Measurements from ENCODE around the gene DCP1A. TPM values are rescaled to one million over a fixed set of nuclear protein-coding genes. Genes with fewer than 3 reads are reported as not detected.
"Not testable (repeated sequence)": the region's sequence is repeated elsewhere in the genome, so short reads cannot be mapped to it uniquely, and the experiment has no call there.

DCP1A gene
- total and polyA plus RNA-seq, 9 donors: 11.5 to 34.1 (median 25.1) TPM

DNA sequence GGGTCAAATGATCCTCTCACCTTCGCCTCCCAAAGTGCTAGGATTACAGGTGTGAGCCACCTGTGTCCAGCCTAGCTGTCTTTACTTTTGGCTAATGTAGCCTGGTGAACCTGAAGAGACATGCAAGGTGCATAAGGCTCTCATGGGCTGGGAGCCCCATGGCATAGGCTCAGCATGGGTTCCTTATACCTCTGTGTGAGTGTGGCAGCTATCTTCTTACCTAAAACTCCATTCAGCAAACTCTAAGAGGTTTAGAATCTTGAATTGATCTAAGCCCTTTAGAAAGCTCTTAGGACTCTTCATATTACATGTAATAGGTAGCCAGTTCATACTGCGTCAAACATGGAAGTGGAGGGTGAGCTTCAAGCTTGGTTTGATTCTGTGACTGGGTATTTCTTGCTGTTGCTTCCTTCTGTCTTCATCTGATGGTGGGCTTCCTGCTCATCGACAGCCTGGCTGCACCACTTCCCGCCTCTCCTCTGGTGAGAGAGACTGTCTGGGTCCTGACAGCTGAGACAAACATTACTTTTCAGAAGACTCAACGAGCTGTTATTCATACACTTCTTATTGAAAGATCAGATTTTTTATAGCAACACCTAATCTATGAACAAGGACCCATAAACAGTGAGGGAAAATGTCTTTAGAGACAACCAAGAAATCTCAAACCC is 72.3 kb downstream of the DCP1A start:
- intact Hi-C loops (cut with DNase I): no loop called here
- H3K4me3 ChIP-seq: no peak overlapping the region
- H3K27me3 ChIP-seq: no peaks in the 10 kb centered on the region
- WGBS, 3 donors: 62 to 63% (median 63%) methylated on average over 5 of the region's 5 CpGs
- no peaks in the 10 kb centered on the region for H3K36me3 ChIP-seq
- no peak for DNase-seq
- peaks cover 5% of the 10 kb centered on the region for H3K4me1 ChIP-seq (ENCODE audit: insufficient read depth)
- no peaks in the 10 kb centered on the region for H3K9me3 ChIP-seq
- no peak overlapping the region for H3K27ac ChIP-seq
- no peak for TF ChIP-seq POLR2A (IDR thresholded peaks at IDR 0.05)

DNA sequence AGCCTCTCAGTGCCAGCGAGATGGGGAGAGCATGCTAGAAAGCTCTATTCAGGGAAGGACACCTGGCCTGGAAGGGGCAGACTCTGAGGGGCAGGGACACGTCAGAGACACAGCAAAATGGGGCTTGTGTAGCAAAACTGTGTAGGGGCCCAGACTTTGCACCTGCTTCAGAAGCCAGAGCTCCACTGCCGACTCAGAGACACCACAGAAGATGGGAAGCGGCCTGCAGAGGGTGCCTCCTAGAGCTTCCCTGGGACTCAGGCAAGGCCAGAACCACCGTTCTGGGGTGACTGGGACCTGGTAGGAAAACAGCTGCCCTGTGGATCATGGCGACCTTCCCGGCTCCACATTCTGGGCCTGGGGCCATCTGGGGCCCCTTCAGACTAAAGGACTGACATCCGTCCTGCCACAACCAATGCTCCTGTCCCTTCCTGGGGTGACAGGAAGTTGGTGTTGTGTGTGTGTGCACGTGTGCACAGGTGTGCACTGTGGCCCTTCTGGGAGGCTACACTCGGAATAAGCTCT is 74.1 kb downstream of the DCP1A start:
- DNase-seq: no peak
- Histone ChIP-seq H3K27me3 (no peaks in the 10 kb centered on the region), H3K9me3 (no peaks in the 10 kb centered on the region), H3K4me1 (ENCODE audit: insufficient read depth) (peaks cover 8% of the 10 kb centered on the region), H3K4me3 (no peak overlapping the region), H3K27ac (no peak overlapping the region), H3K36me3 (no peaks in the 10 kb centered on the region)
- TF ChIP-seq EP300 (IDR thresholded peaks at IDR 0.05): no peak
- no peak for TF ChIP-seq POLR2A (IDR thresholded peaks at IDR 0.05)
- TF ChIP-seq, protein P1, sequence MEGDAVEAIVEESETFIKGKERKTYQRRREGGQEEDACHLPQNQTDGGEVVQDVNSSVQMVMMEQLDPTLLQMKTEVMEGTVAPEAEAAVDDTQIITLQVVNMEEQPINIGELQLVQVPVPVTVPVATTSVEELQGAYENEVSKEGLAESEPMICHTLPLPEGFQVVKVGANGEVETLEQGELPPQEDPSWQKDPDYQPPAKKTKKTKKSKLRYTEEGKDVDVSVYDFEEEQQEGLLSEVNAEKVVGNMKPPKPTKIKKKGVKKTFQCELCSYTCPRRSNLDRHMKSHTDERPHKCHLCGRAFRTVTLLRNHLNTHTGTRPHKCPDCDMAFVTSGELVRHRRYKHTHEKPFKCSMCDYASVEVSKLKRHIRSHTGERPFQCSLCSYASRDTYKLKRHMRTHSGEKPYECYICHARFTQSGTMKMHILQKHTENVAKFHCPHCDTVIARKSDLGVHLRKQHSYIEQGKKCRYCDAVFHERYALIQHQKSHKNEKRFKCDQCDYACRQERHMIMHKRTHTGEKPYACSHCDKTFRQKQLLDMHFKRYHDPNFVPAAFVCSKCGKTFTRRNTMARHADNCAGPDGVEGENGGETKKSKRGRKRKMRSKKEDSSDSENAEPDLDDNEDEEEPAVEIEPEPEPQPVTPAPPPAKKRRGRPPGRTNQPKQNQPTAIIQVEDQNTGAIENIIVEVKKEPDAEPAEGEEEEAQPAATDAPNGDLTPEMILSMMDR (IDR thresholded peaks at IDR 0.05): no peak
- WGBS, 3 donors: 80 to 86% (median 83%) methylated on average over 8 to 10 of the region's 10 CpGs
- intact Hi-C loops (cut with DNase I): no loop called here

DNA sequence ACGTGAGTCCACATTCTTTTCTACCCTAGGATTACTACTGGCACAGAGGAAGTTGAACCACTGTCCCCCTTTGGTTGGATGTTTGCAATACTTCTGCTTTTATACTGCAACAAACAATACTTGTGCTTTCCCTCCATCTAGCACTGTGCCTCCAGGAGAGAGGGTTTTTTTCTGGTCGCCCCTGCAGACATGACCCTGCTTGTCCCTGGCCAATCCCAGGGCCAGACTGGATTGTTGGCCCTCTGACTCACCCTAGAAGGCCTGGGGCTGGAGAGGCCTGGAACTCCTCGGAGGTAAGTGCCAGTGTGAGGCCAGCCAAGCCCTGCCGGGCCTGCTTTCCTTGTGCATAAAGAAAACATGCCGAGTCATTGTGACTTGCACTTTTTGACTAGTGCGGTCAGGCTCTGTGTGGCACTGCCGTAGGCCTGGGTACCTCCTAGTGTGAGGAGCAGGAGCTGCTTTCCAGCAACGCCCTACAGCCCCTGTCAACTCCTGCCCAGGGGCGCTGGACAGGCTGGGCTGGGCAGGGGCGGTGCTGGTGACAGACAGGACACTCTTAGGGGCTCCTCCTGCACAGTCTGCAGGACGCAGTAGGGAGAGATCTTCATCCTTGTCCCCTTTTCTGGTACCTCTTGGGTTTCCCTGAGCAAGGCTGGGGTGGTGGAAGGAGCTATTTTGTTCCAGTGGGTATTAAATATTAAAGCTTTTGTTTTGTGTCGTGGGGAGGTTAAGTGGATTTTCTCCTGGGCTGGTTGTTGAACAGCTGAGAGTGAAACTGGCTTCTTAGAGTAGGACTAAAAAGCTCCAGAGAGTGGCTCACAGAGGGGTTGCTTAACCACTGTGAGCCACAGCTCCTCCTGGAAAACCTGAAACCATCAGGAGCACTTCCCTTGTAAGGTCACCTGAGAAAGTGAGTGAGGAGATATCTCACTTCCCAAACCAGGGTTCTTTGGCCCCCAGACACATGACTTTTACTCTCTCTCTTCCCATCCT is 77.2 kb downstream of the DCP1A start:
- Histone ChIP-seq H3K27ac (peak overlapping the region in 1 of 2 donors; percentile 81), H3K4me1 (ENCODE audit: insufficient read depth) (peaks cover 8% of the 10 kb centered on the region), H3K9me3 (no peaks in the 10 kb centered on the region), H3K36me3 (no peaks in the 10 kb centered on the region), H3K27me3 (no peaks in the 10 kb centered on the region), H3K4me3 (no peak overlapping the region)
- intact Hi-C loops (cut with DNase I): no loop called here
- TF ChIP-seq POLR2A (IDR thresholded peaks at IDR 0.05): no peak
- TF ChIP-seq EP300 (IDR thresholded peaks at IDR 0.05): no peak
- TF ChIP-seq, protein P1 (IDR thresholded peaks at IDR 0.05): no peak
- WGBS, 3 donors: 34 to 40% (median 39%) methylated on average over 12 of the region's 12 CpGs
- DNase-seq: peak; percentile 73 to 83 (median 80)

DNA sequence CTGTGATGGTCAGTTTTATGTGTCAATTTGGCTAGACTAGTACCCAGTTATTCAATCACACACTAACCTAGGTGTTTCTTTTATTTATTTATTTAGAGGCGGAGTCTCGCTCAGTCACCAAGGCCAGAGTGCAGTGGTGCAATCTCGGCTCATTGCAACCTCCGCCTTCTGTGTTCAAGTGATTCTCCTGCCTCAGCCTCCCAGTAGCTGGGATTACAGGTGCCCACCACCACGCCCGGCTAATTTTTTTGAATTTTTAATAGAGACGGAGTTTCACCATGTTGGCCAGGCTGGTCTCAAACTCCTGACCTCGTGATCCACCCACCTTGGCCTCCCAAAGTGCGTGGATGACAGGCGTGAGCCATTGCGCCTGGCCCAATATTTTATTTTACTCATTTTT is 78.2 kb downstream of the DCP1A start:
- H3K4me1 ChIP-seq (ENCODE audit: insufficient read depth); intact Hi-C loops (cut with DNase I); H3K36me3 ChIP-seq; DNase-seq; H3K27me3 ChIP-seq; H3K4me3 ChIP-seq; H3K9me3 ChIP-seq: not testable (repeated sequence)
- H3K27ac ChIP-seq: peak overlapping the region in 1 of 2 donors; percentile 81
- WGBS, 3 donors: 94 to 97% (median 97%) methylated on average over 11 of the region's 11 CpGs

DNA sequence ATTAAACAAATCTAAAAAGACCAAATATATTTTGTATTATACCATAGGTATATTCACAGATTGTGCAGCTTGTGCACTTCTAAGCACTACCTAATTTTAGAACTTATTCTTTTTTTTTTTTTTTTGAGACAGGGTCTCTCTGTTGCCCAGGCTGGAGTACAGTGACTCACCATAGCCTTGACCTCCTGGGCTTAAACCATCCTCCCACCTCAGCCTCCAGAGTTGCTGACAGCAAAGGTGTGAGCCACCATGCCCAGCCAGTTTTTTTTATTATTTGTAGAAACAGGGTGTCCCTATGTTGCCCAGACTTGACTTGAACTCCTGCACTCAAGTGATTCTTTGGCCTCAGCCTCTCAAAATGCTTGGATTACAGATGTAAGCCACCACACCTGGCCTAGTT is 79.6 kb downstream of the DCP1A start:
- H3K4me1 ChIP-seq (ENCODE audit: insufficient read depth): peaks cover 8% of the 10 kb centered on the region
- H3K27ac ChIP-seq: no peak overlapping the region
- no peaks in the 10 kb centered on the region for H3K9me3 ChIP-seq
- no peaks in the 10 kb centered on the region for H3K36me3 ChIP-seq
- intact Hi-C loops (cut with DNase I): no loop called here
- DNase-seq: no peak
- no peak overlapping the region for H3K4me3 ChIP-seq
- H3K27me3 ChIP-seq: no peaks in the 10 kb centered on the region
- TF ChIP-seq POLR2A (IDR thresholded peaks at IDR 0.05): no peak
- TF ChIP-seq EP300 (IDR thresholded peaks at IDR 0.05): no peak
- TF ChIP-seq, protein P1 (IDR thresholded peaks at IDR 0.05): no peak

Data from ovary (tissue), 9 donors.